Measurements from ENCODE around the gene DPY19L3.
"Not testable (repeated sequence)": the region's sequence is repeated elsewhere in the genome, so short reads cannot be mapped to it uniquely, and the experiment has no call there.

Gene DPY19L3

GRCh38 chr19:32392901-32393300 is 12.7 kb upstream of the DPY19L3 start:
- DNase-seq (ENCODE audit: low spot score) = no peak

- DNase-seq (ENCODE audit: low spot score) = no peak
Observed at GRCh38 chr19:32396046-32396652, 9.4 kb upstream of the DPY19L3 start.

DNA sequence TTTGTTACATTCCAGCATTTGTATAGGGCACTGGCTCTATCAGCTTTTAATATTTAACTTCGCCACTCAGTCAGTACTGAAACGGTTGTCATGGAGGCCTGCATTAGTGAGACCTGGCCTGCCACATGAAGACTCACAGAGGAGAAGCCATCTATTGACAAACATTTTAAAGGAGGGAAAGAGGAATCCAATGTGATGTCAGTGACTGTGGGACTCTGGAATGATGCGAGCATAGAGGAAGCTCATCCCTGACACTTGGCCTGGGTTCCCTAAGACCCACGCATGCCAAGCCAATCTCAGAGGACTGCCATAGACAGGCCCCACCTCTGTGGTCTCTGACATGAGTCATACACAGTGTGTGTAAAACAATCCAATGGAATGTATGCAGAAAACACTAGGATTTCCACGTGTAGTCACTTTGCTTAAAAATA is 7.9 kb upstream of the DPY19L3 start:
- no peak for DNase-seq (ENCODE audit: low spot score)

DNA sequence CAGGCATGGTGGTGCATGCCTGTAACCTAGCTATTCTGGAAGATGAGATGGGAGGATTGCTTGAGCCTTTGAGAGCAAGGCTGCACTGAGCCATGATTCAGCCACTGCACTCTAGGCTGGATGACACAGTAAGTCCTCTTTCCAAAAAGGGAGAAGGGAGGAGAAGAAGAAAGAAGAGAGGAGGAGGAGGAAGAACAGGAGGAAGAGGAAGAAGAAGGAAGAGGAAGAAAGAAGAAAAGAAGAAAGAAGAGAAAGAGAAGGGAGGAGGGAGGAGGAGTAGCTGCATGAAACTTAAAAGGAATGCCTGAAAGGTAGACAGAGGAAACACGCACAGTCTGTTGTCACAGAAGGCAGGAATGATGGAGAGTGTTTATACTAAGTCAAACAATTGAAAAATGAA is 3.6 kb upstream of the DPY19L3 start:
- DNase-seq (ENCODE audit: low spot score) = no peak

GRCh38 chr19:32403291-32403995 is 2.1 kb upstream of the DPY19L3 start:
- no peak for DNase-seq (ENCODE audit: low spot score)

- DNase-seq (ENCODE audit: low spot score) = no peak
Observed at GRCh38 chr19:32404213-32404932, 1.2 kb upstream of the DPY19L3 start.

- no peak for DNase-seq (ENCODE audit: low spot score)
Observed at GRCh38 chr19:32404933-32405430, 588 bp upstream of the DPY19L3 start.

DNA sequence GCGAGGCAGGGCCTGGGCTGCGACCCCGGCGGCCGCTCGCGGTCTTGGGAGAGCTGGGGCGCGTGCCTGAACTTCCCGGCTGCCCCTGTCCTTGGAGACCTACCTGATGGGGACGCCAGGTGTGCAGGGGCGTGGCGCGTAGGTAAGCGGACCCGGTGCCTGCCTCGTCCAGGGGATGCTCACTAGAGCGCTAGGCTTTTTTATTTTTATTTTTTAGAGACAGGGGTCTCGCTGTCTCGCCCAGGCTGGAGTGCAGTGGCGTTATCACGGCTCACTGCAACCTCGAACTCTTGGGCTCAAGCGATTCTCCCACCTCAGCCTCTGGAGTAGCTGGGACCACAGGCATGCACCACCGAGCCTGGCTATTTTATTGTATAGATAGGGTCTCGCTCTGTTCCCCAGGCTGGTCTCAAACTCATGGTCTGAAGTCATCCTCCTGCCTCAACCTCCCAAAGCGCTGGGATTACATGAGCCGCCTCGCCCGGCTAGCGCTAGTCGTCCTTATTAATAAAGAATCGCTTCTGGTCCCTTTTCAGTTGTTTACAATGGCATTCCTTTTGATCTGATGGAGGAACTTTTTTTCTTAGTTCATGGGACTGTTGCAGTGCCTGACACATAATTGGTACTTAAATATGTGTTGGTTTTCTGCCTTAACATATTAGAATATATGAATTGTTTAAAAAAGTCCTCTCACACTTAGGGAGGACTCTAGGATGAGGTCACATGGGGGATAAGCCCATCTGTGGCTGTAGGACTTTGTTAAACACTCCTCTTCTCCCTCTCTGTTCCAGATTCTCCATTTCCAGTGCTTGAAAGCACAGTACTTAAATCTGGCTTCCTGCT is 812 bp downstream of the DPY19L3 start:
- no peak for DNase-seq (ENCODE audit: low spot score)

DNA sequence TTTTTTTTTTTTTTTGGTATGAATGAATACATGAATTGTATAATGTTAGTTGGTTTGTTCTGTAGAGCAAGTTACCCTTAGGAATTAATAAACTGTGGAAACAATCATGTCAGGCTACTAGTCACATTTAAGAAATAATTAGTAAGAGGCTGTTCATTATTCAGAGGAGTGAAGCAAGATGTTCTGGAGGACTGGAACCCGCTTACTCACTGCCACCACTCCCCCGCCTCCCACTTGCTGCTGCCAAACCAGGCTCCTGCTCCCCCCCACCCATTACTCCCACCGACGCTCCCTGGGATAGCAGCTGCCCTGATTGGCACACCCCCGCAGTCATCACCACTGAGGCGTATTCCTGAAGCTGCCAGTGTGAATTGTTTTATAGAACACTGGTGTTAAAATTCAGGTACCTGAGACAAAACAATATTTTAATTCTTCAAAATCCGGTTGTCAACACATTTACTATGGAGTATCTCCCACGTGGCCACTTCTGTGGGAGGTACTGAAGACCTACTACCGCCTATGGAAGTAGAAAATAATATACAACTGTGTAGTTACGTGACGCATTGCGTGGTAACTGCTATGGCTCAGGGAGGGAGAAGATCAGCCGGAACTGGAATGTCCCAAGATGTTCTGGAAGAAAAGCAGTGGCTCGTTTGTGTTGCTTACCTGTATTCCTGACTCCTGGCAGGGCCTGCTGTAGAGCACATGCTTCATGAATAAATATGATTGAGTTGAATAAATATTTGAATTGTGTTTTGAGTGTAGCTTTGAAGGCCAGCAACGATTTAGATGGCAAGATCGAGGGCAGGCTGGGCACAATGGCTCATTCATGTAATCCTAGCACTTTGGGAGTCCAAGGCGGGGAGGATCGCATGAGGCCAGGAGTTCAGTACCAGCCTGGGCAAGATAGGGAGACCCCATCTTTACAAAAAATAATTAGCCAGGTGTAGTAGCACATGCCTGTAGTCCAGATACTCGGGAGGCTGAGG is 1.7 kb downstream of the DPY19L3 start:
- no peak for DNase-seq (ENCODE audit: low spot score)

DNA sequence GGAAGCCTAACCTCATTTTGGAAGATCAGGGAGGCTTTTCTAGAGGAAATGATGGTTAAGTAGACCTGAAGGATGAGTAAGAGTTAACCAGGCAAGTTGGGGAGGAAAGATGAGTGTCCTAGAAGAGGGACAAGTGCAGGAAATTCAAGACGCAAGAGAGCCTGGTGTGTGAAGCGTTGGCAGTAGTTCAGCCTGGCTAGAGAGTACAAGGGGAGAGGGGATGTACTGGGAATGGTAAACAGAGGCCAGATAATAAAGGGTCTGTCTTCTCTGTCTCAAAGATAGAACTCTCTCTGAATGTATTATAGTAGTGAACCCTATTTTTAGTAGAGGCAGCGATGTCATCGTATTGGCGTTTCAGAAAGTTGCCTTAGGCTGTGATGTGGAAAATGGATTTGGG is 9.7 kb downstream of the DPY19L3 start:
- DNase-seq (ENCODE audit: low spot score) = no peak

DNA sequence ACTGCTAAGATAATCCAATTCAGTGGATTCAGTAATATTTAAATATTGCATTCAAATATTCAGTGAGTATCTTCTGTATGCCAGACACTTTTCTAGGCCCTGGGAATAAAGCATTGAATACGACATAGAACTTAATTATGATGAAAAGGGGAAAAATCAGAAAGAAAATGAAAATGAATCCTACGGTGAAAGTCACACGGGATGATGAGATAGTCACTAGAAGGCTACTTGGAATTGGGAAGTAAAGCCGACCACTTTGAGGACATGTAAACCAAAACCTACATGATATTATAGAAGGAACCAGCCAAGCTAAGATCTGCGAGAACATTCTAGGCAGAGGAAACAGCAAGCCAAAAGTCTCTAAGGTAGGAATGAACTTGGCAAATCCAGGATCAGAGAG is 10.1 kb downstream of the DPY19L3 start:
- DNase-seq (ENCODE audit: low spot score) = no peak

DNA sequence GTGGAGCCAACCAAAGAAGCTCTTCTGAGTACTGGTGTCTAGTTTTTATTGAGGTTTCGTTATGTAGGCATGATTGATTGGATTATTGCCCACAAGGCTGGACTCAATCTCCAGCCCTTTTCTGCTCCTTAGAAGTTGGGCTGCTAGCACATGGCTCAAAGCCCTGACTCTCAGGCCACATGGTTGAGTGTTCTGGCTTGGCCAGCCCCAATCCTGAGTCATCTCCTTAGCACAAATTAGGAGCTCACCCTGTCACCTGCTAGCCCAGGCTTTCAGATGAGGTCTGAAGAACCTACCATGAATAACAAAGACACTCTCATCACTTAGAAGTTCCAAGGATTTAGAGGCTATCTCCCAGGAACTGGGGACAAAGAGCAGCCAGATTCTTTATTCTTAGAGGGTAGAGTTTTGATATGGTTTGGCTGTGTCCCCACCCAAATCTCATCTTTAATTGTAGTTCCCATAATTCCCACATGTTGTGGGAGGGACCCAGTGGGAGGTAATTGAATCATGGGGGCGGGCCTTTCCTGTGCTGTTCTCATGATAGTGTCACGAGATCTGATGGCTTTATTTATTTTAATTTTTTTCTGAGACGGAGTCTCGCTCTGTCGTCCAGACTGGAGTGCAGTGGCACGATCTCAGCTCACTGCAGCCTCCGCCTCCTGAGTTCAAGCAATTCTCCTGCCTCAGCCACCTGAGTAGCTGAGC is 11.3 kb downstream of the DPY19L3 start:
- DNase-seq (ENCODE audit: low spot score) = no peak

DNA sequence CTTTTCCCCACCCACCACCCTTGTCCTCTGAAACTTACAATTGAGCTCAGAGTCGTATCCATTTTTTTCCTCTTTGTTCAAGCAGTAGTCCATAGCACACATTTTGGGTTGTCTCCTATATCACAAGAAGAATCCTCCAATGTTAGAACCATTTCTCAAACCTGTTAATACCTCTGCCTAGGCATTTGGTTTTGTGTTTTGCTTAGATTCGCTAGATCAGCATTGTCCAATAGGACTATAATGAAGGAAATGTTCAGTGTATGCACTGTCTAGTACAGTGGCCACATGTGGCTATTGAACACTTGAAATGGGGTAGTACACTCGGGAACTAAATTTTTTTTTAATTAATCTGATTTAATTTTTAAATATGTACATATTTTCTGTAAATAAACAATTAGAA is 12.6 kb downstream of the DPY19L3 start:
- no peak for DNase-seq (ENCODE audit: low spot score)

DNA sequence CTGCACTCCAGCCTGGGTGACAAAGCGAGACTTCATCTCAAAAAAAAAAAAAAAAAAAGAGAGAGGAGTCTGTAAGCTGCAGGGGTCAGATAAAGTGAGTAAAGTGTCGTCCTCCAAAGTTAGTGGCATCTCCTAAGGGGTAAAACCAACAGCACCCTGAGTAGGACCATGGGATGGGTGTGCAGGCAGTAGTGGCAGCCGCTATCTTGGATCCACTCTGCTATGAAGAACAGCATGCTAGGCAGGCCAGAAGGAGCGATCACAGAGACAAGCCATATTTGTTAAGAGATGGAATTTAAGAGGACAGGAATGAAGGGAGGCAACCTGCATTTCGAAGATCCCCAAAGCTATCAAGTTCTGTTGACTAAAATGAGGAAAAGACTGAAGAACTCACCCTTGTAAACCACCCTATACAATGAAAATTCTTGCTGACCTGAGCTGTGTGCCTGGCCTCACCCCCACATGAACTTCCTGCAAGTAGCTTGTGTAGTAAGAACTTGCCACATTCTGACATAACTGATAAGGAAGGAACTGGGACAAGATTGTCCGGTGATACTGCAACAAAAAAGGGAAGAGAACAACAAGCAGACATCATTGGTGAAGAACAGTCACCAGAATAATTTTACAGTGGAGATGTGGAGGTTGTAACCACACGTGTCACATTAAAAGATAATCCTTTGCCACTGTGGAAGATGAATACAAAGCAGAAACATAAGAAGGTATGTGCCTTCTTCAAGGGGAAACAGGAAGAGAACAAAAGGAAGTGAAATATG is 16.2 kb downstream of the DPY19L3 start:
- no peak for DNase-seq (ENCODE audit: low spot score)

DNA sequence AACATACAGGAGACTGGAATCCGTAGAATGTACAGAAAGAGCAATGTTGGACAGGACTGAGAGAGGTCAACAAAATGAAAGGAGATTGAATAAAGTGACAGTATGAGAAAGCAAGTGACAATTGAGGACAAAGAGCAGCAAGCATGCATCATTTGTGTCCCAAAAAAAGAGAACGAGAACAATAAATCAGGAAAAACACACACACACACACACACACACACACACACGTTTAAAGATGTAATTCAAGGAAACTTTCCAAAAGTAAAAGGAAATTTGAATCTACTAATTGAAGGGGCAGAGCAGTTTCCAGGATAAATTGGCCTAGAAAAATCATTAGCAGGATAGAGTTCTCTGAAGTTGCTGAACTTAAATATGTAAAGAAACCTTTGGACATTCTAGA is 16.9 kb downstream of the DPY19L3 start:
- no peak for DNase-seq (ENCODE audit: low spot score)

GRCh38 chr19:32423944-32424343 is 18.4 kb downstream of the DPY19L3 start:
- not testable (repeated sequence) for DNase-seq (ENCODE audit: low spot score)

DNA sequence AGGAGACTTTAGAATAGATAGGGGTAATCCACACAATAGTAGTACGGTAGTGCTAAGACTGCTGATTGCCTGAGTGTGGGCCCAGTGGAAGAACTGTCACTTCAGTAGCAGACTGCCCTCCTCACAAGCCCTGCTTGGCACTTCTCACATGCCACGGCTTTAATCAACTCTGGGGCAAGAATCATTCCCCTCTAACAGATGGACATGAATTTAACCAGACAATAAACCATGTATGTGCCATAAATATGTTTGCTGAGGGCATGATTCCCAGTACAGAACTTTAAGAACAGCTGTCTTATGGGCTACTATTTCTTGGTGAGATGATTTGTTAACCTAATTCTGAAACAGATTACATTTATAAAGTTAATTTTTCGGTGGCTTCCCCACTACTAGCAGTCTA is 22.0 kb downstream of the DPY19L3 start:
- DNase-seq (ENCODE audit: low spot score) = no peak

GRCh38 chr19:32436692-32437091 is 31.1 kb downstream of the DPY19L3 start:
- DNase-seq (ENCODE audit: low spot score) = no peak

DNA sequence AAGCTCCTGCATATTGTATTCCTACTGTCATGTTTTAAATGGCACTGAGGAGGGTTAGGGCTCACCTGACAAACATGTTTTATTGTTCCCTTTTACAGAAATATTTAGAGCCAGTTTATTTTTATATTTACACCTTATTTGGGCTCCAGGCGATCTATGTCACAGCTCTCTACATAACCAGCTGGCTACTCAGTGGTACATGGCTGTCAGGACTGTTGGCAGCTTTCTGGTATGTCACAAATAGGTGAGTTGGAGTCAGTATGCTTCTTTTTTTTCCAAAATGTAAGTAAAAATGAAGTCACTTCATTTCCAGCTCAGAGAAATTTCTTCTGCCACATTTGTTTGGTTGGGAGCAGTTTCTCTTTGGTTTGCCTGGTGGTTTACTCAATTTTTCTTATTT is 31.5 kb downstream of the DPY19L3 start:
- DNase-seq (ENCODE audit: low spot score) = no peak

DNA sequence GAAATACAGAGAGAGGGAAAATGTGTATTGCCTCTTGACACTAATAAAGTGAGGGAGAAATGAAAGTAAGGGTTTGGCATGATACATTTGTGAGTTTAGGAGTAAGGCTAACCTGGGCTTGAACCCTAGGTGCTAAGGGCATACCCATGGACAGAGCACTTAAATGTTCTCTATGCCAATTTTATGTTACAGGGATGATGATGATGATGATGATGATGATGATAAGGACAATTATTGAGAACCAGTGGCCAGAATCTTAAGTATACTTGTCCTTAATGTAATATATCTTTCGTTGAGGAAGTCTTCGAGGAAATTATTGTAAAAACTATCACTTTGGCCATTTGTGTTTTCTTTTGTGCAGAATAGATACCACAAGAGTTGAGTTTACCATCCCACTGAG is 33.2 kb downstream of the DPY19L3 start:
- DNase-seq (ENCODE audit: low spot score) = no peak

Measured in HuH-7 (cell line).